NT2/D1 (cell line): ENCODE measurements around the gene GPR37L1.

Source experiments
- SUZ12 ChIP-seq: IDR thresholded peaks from 2 replicates; pipeline ENCODE4 v1.6.1; 2011; ENCODE audit not compliant: insufficient read length, insufficient read depth; ENCODE audit errors: extremely low read depth
- YY1 ChIP-seq: IDR thresholded peaks from 2 replicates; pipeline ENCODE4 v1.6.1; 2011; ENCODE audit not compliant: insufficient read length, insufficient read depth

GRCh38 chr1:202162418-202163280 lies 39.9 kb downstream of the GPR37L1 start:
- TF ChIP-seq SUZ12 (no peak), YY1 (no peak)
